Hepatic stellate cell (primary cell): ENCODE results near the gene LASP1NB.
"Not testable (repeated sequence)": the region's sequence is repeated elsewhere in the genome, so short reads cannot be mapped to it uniquely, and the experiment has no call there.

Experiments
- DNase-seq: peaks from one replicate; pipeline ENCODE4 v3.0.0; 2011; ENCODE audit warnings: low spot score

The LASP1NB gene

GRCh38 chr17:38918129-38918913 is 7.1 kb upstream of the LASP1NB start:
- no peak for DNase-seq

- no peak for DNase-seq
Measured at GRCh38 chr17:38918916-38919315, 6.5 kb upstream of the LASP1NB start.

- DNase-seq: no peak
Measured at GRCh38 chr17:38919316-38920078, 5.9 kb upstream of the LASP1NB start.

GRCh38 chr17:38920374-38921291 is 4.8 kb upstream of the LASP1NB start:
- DNase-seq: no peak

- no peak for DNase-seq
Measured at GRCh38 chr17:38921756-38922411, 3.5 kb upstream of the LASP1NB start.

- DNase-seq: no peak
Measured at GRCh38 chr17:38922538-38923297, 2.7 kb upstream of the LASP1NB start.

- no peak for DNase-seq
Measured at GRCh38 chr17:38926293-38927070, 1.1 kb downstream of the LASP1NB start.

- not testable (repeated sequence) for DNase-seq
Measured at GRCh38 chr17:38930782-38931181, 5.4 kb downstream of the LASP1NB start.

- DNase-seq: not testable (repeated sequence)
Measured at GRCh38 chr17:38933962-38934361, 8.5 kb downstream of the LASP1NB start.

- no peak for DNase-seq
Measured at GRCh38 chr17:38939987-38940386, 14.6 kb downstream of the LASP1NB start.

- DNase-seq: no peak
Measured at GRCh38 chr17:38940404-38940803, 15.0 kb downstream of the LASP1NB start.

- no peak for DNase-seq
Measured at GRCh38 chr17:38942696-38943334, 17.4 kb downstream of the LASP1NB start.

- DNase-seq: no peak
Measured at GRCh38 chr17:38943607-38944006, 18.2 kb downstream of the LASP1NB start.

GRCh38 chr17:38947189-38947588 is 21.8 kb downstream of the LASP1NB start:
- no peak for DNase-seq

- not testable (repeated sequence) for DNase-seq
Measured at GRCh38 chr17:38953800-38954199, 28.4 kb downstream of the LASP1NB start.

- DNase-seq: peak; percentile 14
Measured at GRCh38 chr17:38958326-38958725, 32.9 kb downstream of the LASP1NB start.

GRCh38 chr17:38958756-38959155 is 33.3 kb downstream of the LASP1NB start:
- DNase-seq: no peak

GRCh38 chr17:38959508-38959907 is 34.1 kb downstream of the LASP1NB start:
- DNase-seq: no peak

GRCh38 chr17:38960402-38960801 is 35.0 kb downstream of the LASP1NB start:
- no peak for DNase-seq

GRCh38 chr17:38961413-38961812 is 36.0 kb downstream of the LASP1NB start:
- DNase-seq: no peak
